HCT116 (cell line): ENCODE results near the gene OR2A14.

Experiments
- EZH2 ChIP-seq: fragments of 200-600 bp; sonication (generic); IDR thresholded peaks from 2 replicates; pipeline ENCODE4 v1.6.1; 2017; ENCODE audit warnings: antibody characterized with exemption, mixed run types
- EZH2phosphoT487 ChIP-seq: fragments of 200-600 bp; IDR thresholded peaks from 2 replicates; pipeline ENCODE4 v1.6.1; 2018; ENCODE audit warnings: antibody characterized with exemption, borderline replicate concordance
- POLR2A ChIP-seq: IDR thresholded peaks from 2 replicates; pipeline ENCODE4 v1.7.0; 2011; ENCODE audit warnings: borderline replicate concordance; ENCODE audit not compliant: insufficient read depth, insufficient read length; ENCODE audit errors: extremely low read depth
- POLR2AphosphoS5 ChIP-seq: IDR thresholded peaks from 2 replicates; pipeline ENCODE4 v1.6.1; 2011; ENCODE audit warnings: mild to moderate bottlenecking, low read depth, low read length, moderate library complexity
- YY1 ChIP-seq: IDR thresholded peaks from 2 replicates; pipeline ENCODE4 v1.6.1; 2011; ENCODE audit warnings: low read length, low read depth, moderate library complexity, mild to moderate bottlenecking; ENCODE audit not compliant: insufficient replicate concordance; ENCODE audit errors: extremely low read depth
- TF ChIP-seq, protein P1 (sequence below), 3 experiments: fragments of 200-600 bp in 1 of 3; sonication (generic) in 1 of 3; IDR thresholded peaks in 2 of 3; conservative IDR thresholded peaks in 1 of 3; 2 replicates each; pipeline ENCODE4 v1.5.1; 2012 to 2017; ENCODE audit warnings: low read depth in 2 of 3, low read length in 2 of 3, antibody characterized with exemption in 1 of 3, borderline replicate concordance in 1 of 3, control low read depth in 1 of 3, mild to moderate bottlenecking in 1 of 3, mixed read lengths in 1 of 3, mixed run types in 1 of 3, moderate library complexity in 1 of 3; ENCODE audit not compliant: insufficient read depth in 1 of 3
- TF ChIP-seq, protein P2 (sequence below): IDR thresholded peaks from 2 replicates; pipeline ENCODE4 v1.6.1; 2012
- TF ChIP-seq, protein P3 (sequence below): IDR thresholded peaks from 2 replicates; pipeline ENCODE4 v1.6.1; 2012; ENCODE audit warnings: low read depth
- TF ChIP-seq, protein P4 (sequence below): IDR thresholded peaks from 2 replicates; pipeline ENCODE4 v1.6.1; 2011; ENCODE audit warnings: mild to moderate bottlenecking, low read length, moderate library complexity; ENCODE audit not compliant: insufficient replicate concordance; ENCODE audit errors: extremely low read depth

DNA sequence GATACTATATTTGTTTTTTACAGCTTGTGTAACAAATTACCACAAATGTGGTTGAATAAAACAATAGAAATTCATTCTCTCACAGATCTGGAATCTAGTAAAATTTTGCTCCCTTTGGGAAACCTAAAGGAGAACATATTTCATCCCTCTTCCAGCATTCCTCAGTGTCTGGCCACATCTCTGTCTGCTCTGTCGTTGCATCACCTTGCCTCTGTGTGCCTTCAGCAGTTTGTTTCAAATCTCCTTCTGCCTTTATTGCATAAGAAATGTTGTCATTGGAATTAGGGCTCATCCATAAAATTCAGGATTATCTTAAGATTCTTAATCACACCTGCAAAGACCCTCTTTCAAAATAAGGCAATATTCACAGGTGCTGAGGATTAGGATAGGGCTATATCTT, 14.5 kb downstream of the OR2A14 start:
- TF ChIP-seq, protein P1, sequence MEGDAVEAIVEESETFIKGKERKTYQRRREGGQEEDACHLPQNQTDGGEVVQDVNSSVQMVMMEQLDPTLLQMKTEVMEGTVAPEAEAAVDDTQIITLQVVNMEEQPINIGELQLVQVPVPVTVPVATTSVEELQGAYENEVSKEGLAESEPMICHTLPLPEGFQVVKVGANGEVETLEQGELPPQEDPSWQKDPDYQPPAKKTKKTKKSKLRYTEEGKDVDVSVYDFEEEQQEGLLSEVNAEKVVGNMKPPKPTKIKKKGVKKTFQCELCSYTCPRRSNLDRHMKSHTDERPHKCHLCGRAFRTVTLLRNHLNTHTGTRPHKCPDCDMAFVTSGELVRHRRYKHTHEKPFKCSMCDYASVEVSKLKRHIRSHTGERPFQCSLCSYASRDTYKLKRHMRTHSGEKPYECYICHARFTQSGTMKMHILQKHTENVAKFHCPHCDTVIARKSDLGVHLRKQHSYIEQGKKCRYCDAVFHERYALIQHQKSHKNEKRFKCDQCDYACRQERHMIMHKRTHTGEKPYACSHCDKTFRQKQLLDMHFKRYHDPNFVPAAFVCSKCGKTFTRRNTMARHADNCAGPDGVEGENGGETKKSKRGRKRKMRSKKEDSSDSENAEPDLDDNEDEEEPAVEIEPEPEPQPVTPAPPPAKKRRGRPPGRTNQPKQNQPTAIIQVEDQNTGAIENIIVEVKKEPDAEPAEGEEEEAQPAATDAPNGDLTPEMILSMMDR (IDR thresholded peaks at IDR 0.05 in 2 of 3, conservative IDR thresholded peaks at IDR 0.05 in 1 of 3; ENCODE audit: borderline replicate concordance in 1 of 3, insufficient read depth in 1 of 3, low read depth in 2 of 3, low read length in 2 of 3) = no peak
- TF ChIP-seq, protein P2, sequence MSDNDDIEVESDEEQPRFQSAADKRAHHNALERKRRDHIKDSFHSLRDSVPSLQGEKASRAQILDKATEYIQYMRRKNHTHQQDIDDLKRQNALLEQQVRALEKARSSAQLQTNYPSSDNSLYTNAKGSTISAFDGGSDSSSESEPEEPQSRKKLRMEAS = no peak
- TF ChIP-seq, protein P3, sequence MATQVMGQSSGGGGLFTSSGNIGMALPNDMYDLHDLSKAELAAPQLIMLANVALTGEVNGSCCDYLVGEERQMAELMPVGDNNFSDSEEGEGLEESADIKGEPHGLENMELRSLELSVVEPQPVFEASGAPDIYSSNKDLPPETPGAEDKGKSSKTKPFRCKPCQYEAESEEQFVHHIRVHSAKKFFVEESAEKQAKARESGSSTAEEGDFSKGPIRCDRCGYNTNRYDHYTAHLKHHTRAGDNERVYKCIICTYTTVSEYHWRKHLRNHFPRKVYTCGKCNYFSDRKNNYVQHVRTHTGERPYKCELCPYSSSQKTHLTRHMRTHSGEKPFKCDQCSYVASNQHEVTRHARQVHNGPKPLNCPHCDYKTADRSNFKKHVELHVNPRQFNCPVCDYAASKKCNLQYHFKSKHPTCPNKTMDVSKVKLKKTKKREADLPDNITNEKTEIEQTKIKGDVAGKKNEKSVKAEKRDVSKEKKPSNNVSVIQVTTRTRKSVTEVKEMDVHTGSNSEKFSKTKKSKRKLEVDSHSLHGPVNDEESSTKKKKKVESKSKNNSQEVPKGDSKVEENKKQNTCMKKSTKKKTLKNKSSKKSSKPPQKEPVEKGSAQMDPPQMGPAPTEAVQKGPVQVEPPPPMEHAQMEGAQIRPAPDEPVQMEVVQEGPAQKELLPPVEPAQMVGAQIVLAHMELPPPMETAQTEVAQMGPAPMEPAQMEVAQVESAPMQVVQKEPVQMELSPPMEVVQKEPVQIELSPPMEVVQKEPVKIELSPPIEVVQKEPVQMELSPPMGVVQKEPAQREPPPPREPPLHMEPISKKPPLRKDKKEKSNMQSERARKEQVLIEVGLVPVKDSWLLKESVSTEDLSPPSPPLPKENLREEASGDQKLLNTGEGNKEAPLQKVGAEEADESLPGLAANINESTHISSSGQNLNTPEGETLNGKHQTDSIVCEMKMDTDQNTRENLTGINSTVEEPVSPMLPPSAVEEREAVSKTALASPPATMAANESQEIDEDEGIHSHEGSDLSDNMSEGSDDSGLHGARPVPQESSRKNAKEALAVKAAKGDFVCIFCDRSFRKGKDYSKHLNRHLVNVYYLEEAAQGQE = no peak
- no peak for TF ChIP-seq YY1
- TF ChIP-seq EZH2 = no peak
- no peak for TF ChIP-seq POLR2A
- no peak for TF ChIP-seq POLR2AphosphoS5
- TF ChIP-seq, protein P4, sequence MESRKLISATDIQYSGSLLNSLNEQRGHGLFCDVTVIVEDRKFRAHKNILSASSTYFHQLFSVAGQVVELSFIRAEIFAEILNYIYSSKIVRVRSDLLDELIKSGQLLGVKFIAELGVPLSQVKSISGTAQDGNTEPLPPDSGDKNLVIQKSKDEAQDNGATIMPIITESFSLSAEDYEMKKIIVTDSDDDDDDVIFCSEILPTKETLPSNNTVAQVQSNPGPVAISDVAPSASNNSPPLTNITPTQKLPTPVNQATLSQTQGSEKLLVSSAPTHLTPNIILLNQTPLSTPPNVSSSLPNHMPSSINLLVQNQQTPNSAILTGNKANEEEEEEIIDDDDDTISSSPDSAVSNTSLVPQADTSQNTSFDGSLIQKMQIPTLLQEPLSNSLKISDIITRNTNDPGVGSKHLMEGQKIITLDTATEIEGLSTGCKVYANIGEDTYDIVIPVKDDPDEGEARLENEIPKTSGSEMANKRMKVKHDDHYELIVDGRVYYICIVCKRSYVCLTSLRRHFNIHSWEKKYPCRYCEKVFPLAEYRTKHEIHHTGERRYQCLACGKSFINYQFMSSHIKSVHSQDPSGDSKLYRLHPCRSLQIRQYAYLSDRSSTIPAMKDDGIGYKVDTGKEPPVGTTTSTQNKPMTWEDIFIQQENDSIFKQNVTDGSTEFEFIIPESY = no peak
- no peak for TF ChIP-seq EZH2phosphoT487
